ENCODE data around the gene SSBP4.

SSBP4 gene

GRCh38 chr19:18470787-18471186 is 51.6 kb downstream of the SSBP4 start:
- DNase-seq, result no peak

GRCh38 chr19:18473003-18473705 is 54.0 kb downstream of the SSBP4 start:
- no peak for DNase-seq

- DNase-seq, result no peak
These were observed 54.5 kb downstream of the SSBP4 start for GRCh38 chr19:18473706-18474087.

- no peak for DNase-seq
These were observed 55.2 kb downstream of the SSBP4 start for GRCh38 chr19:18474366-18474887.

GRCh38 chr19:18475004-18475453 is 55.8 kb downstream of the SSBP4 start:
- DNase-seq, result no peak

GRCh38 chr19:18475762-18476331 is 56.6 kb downstream of the SSBP4 start:
- DNase-seq, result no peak

GRCh38 chr19:18476507-18477041 is 57.4 kb downstream of the SSBP4 start:
- DNase-seq, result no peak

- no peak for DNase-seq
These were observed 58.0 kb downstream of the SSBP4 start for GRCh38 chr19:18477042-18477779.

GRCh38 chr19:18477974-18478373 is 58.8 kb downstream of the SSBP4 start:
- DNase-seq, result no peak

GRCh38 chr19:18478545-18479311 is 59.5 kb downstream of the SSBP4 start:
- DNase-seq, result no peak

GRCh38 chr19:18480006-18480691 is 61.0 kb downstream of the SSBP4 start:
- no peak for DNase-seq

GRCh38 chr19:18481505-18482222 is 62.5 kb downstream of the SSBP4 start:
- no peak for DNase-seq

GRCh38 chr19:18483119-18483890 is 64.1 kb downstream of the SSBP4 start:
- no peak for DNase-seq

Measured in effector CD8-positive, alpha-beta T cell (primary cell).